HepG2 (cell line): Measurements from ENCODE around the gene FBXO41. TPM values are rescaled to one million over a fixed set of nuclear protein-coding genes. Genes with fewer than 3 reads are reported as not detected.

Source experiments
- ATAC-seq: fragments of 200-7000 bp; cut with Tn5 transposase; 3 replicates; pipeline ENCODE4 v1.9.1; 2020; ENCODE audit warnings: mild to moderate bottlenecking, moderate library complexity
- BruUV-seq: library from RNA; stranded (reverse); fragments of 400-500 nt; replicated peaks from 2 replicates; lab custom pipeline; 2021; lab: Mats Ljungman, UMichigan
- CTCF ChIA-PET: fragments of 300-600 bp; formaldehyde crosslinking; extraction: SDS; loops from one replicate; lab custom pipeline; 2021; ENCODE audit warnings: low total read pairs, inconsistent platforms, low intra/inter-chr PET ratio; lab: Yijun Ruan, JAX
- POLR2A ChIA-PET: fragments of 350-600 bp; sonication (Branson Sonifier 250); formaldehyde crosslinking; loops from one replicate; lab custom pipeline; 2020; ENCODE audit warnings: antibody characterized with exemption, inconsistent platforms; lab: Yijun Ruan, JAX
- DNase-seq: peaks from one replicate; pipeline ENCODE4 v3.0.0-alpha.2; 2015; ENCODE audit warnings: low spot score
- FAIRE-seq: peaks from 3 replicates; lab custom pipeline; 2011; peaks lifted over from hg19 to GRCh38; lab: Jason Lieb, UNC
- H2AFZ ChIP-seq: one replicate; pipeline ENCODE4 v1.6.1; 2011; ENCODE audit warnings: low read length, inconsistent platforms
- H3K27ac ChIP-seq: fragments of 300-600 bp; 3 replicates; pipeline ENCODE4 v1.8.0; 2011; ENCODE audit warnings: mixed run types, mild to moderate bottlenecking, mixed read lengths, low read length, inconsistent platforms; ENCODE audit not compliant: insufficient read depth; ENCODE audit errors: extremely low read length
- H3K27me3 ChIP-seq, 2 experiments: fragments of 200-600 bp in 1 of 2; 2 replicates in 1 of 2; 3 replicates in 1 of 2; pipeline versions ENCODE4 v1.6.0 to v1.8.0; 2011; ENCODE audit warnings: low read length in 2 of 2, mild to moderate bottlenecking in 2 of 2, moderate library complexity in 2 of 2, inconsistent platforms in 1 of 2; ENCODE audit not compliant: insufficient read depth in 2 of 2, control insufficient read depth in 1 of 2
- H3K36me3 ChIP-seq, 2 experiments: fragments of 200-600 bp in 1 of 2; replicated peaks in 1 of 2; 2 replicates in 1 of 2; 3 replicates in 1 of 2; pipeline versions ENCODE4 v1.5.1 to v1.8.0; 2011; ENCODE audit warnings: low read length in 2 of 2, inconsistent platforms in 1 of 2; ENCODE audit not compliant: insufficient read depth in 2 of 2, control insufficient read depth in 1 of 2
- H3K4me1 ChIP-seq: 2 replicates; pipeline ENCODE4 v1.5.1; 2012; ENCODE audit warnings: low read length, inconsistent platforms; ENCODE audit not compliant: insufficient read depth
- H3K4me2 ChIP-seq: 2 replicates; pipeline ENCODE4 v1.6.0; 2011; ENCODE audit warnings: low read depth, low read length, inconsistent platforms
- H3K4me3 ChIP-seq, 3 experiments: fragments of 200-600 bp in 1 of 3; sonication (generic), shearing (Covaris generic) in 1 of 3; replicated peaks in 1 of 3; 2 replicates each; pipeline ENCODE4 v1.5.1; 2011 to 2016; ENCODE audit warnings: low read length in 3 of 3, inconsistent platforms in 2 of 3, low read depth in 2 of 3, mild to moderate bottlenecking in 2 of 3, control low read depth in 1 of 3, mixed read lengths in 1 of 3; ENCODE audit not compliant: insufficient read depth in 1 of 3
- H3K79me2 ChIP-seq: one replicate; pipeline ENCODE4 v1.6.1; 2011; ENCODE audit warnings: low read length, inconsistent platforms; ENCODE audit not compliant: insufficient read depth
- H3K9ac ChIP-seq: 2 replicates; pipeline ENCODE4 v1.6.0; 2011; ENCODE audit warnings: mild to moderate bottlenecking, low read depth, low read length, inconsistent platforms; ENCODE audit not compliant: insufficient read depth
- H3K9me3 ChIP-seq: 2 replicates; pipeline ENCODE4 v1.5.1; 2012; ENCODE audit warnings: mild to moderate bottlenecking, low read length
- H4K20me1 ChIP-seq: 2 replicates; pipeline ENCODE4 v1.6.0; 2011; ENCODE audit warnings: inconsistent platforms, mild to moderate bottlenecking, low read length, moderate library complexity; ENCODE audit not compliant: insufficient read depth
- CCAR2 ChIP-seq: fragments of 200-400 bp; formaldehyde crosslinking; optimal IDR thresholded peaks from 2 replicates; pipeline ENCODE3; 2018; ENCODE audit warnings: low read depth, mild to moderate bottlenecking, low read length, moderate library complexity
- MIXL1 ChIP-seq: IDR thresholded peaks from 2 replicates; pipeline ENCODE4 v1.6.1; 2016
- SALL2 ChIP-seq: sonication (generic); formaldehyde crosslinking; IDR thresholded peaks from 2 replicates; pipeline ENCODE4 v1.8.1; 2023; ENCODE audit warnings: mild to moderate bottlenecking, missing genetic modification reagents, inconsistent platforms
- SP1 ChIP-seq, 2 experiments: fragments of 450-650 bp in 1 of 2; sonication (generic) in 1 of 2; formaldehyde crosslinking in 1 of 2; IDR thresholded peaks; 2 replicates each; pipeline versions ENCODE4 v1.4.0 to v1.6.1; 2016 to 2020; ENCODE audit warnings: missing genetic modification reagents in 1 of 2
- SRY ChIP-seq: sonication (generic); formaldehyde crosslinking; IDR thresholded peaks from 2 replicates; pipeline ENCODE4 v1.8.0; 2022; ENCODE audit warnings: mild to moderate bottlenecking, missing genetic modification reagents
- TRIM24 ChIP-seq: sonication (generic); formaldehyde crosslinking; IDR thresholded peaks from 2 replicates; pipeline ENCODE4 v1.8.0; 2022; ENCODE audit warnings: mild to moderate bottlenecking, missing genetic modification reagents
- ZNF552 ChIP-seq: sonication (generic); formaldehyde crosslinking; IDR thresholded peaks from 2 replicates; pipeline ENCODE4 v1.9.0; 2022; ENCODE audit warnings: missing genetic modification reagents, mild to moderate bottlenecking, borderline replicate concordance
- ZNF577 ChIP-seq: sonication (generic); formaldehyde crosslinking; IDR thresholded peaks from 2 replicates; pipeline ENCODE4 v1.4.0; 2020; ENCODE audit warnings: mild to moderate bottlenecking, low read depth, missing genetic modification reagents, borderline replicate concordance
- ZNF660 ChIP-seq: sonication (generic); formaldehyde crosslinking; IDR thresholded peaks from 2 replicates; pipeline ENCODE4 v1.5.1; 2020; ENCODE audit warnings: mild to moderate bottlenecking, low read depth, missing genetic modification reagents, borderline replicate concordance
- WGBS: methylation state at CpG from one replicate; pipeline ENCODE4 v1.1.6; 2017; ENCODE audit warnings: low lambda C conversion rate; 5-methylcytosine and 5-hydroxymethylcytosine counted together
- in situ Hi-C: cut with HindIII; loops from 2 replicates; pipeline ENCODE4 v1.10.0; 2017; ENCODE audit warnings: low pct_unique_long_range_greater_than_20kb; ENCODE audit not compliant: extremely low pct_ligation_motif_present
- intact Hi-C: fragments of 100-400 bp; cut with micrococcal nuclease; formaldehyde crosslinking; loops from one replicate; pipeline ENCODE4 v1.10.0; 2022; ENCODE audit not compliant: unreplicated experiment
- polyA plus RNA-seq, 8 experiments: library from polyadenylated mRNA; depleted of rRNA in 3 of 8; stranded (reverse) in 7 of 8; unstranded in 1 of 8; fragments of >200 nt; fragmentation: Illumina TruSeq in 4 of 8; extraction: Trizol in 4 of 8; gene quantifications; 2 replicates each; pipeline versions ENCODE4 v1.2.1 to v1.2.3, GENCODE V29; 2011 to 2016; ENCODE audit warnings: low read depth in 4 of 8, missing spikeins in 1 of 8, mixed read lengths in 1 of 8; ENCODE audit not compliant: insufficient read depth in 1 of 8
- small RNA-seq, 3 experiments: library from RNA; depleted of rRNA; stranded (forward); fragments of <200 nt; gene quantifications; one replicate each; pipeline ENCODE3, GENCODE V24; 2012; ENCODE audit warnings: low read depth in 2 of 3, low replicate concordance in 1 of 3; ENCODE audit not compliant: insufficient read length in 3 of 3, insufficient read depth in 2 of 3
- total RNA-seq, 5 experiments: library from RNA; depleted of rRNA; stranded (reverse); fragments of >200 nt; fragmentation: Illumina TruSeq; extraction: Trizol; gene quantifications; 2 replicates each; pipeline ENCODE4 v1.2.3, GENCODE V29; 2016; ENCODE audit warnings: low read depth in 1 of 5
- TF ChIP-seq, protein P1 (sequence below): sonication (generic); formaldehyde crosslinking; IDR thresholded peaks from 2 replicates; pipeline ENCODE4 v1.4.0; 2020; ENCODE audit warnings: missing genetic modification reagents, borderline replicate concordance

Gene FBXO41
- total and polyA plus RNA-seq, 2 of the 13 experiments (the other 11 are each of a cell fraction or from before 2014, with no cell fraction given): 4.2 to 10.3 TPM

GRCh38 chr2:73205611-73206010 lies 78.7 kb downstream of the FBXO41 start:
- Histone ChIP-seq H3K9ac (no peak overlapping the region), H3K27ac (no peak overlapping the region), H3K36me3 (no peaks in the 10 kb centered on the region), H3K79me2 (no peaks in the 10 kb centered on the region), H2AFZ (no peak overlapping the region), H3K4me1 (peaks cover 45% of the 10 kb centered on the region), H4K20me1 (no peaks in the 10 kb centered on the region), H3K4me3 (no peak overlapping the region), H3K4me2 (no peak overlapping the region), H3K9me3 (no peaks in the 10 kb centered on the region), H3K27me3 (peaks cover 0 to 8% of the 10 kb centered on the region in 2 experiments; a peak in 1 of 5 replicates)
- POLR2A ChIA-PET: interaction anchor here (1.3 to 2.0 kb wide), 2 partner anchors 13 to 28 kb away, joined by 6 to 7 read pairs; partner anchors contain the start of gene CCT7
- DNase-seq (no peak), FAIRE-seq (no peak), ATAC-seq (no peak)
- intact Hi-C loops (no loop called here), in situ Hi-C loops (no loop called here)
- WGBS: 81% methylated on average over 6 of the region's 6 CpGs
- CTCF ChIA-PET: no interaction called here
- no TSS peak for BruUV-seq
- TF ChIP-seq TRIM24 (CRISPR knock-in tag) (no peak), MIXL1 (CRISPR knock-in tag) (no peak), SP1 (IDR thresholded peaks at IDR 0.05) (no peak), SP1 (CRISPR knock-in tag; IDR thresholded peaks at IDR 0.05) (no peak), CCAR2 (no peak), ZNF577 (CRISPR knock-in tag) (no peak), ZNF552 (CRISPR knock-in tag) (no peak), ZNF660 (CRISPR knock-in tag) (no peak), SRY (CRISPR knock-in tag) (no peak), SALL2 (no peak)
- TF ChIP-seq, protein P1, sequence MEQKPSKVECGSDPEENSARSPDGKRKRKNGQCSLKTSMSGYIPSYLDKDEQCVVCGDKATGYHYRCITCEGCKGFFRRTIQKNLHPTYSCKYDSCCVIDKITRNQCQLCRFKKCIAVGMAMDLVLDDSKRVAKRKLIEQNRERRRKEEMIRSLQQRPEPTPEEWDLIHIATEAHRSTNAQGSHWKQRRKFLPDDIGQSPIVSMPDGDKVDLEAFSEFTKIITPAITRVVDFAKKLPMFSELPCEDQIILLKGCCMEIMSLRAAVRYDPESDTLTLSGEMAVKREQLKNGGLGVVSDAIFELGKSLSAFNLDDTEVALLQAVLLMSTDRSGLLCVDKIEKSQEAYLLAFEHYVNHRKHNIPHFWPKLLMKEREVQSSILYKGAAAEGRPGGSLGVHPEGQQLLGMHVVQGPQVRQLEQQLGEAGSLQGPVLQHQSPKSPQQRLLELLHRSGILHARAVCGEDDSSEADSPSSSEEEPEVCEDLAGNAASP (CRISPR knock-in tag): no peak

Small RNAs within 50 kb of the gene (small RNA-seq; reads per million reads assigned to genes)
- gene RNU6-111P: 0 reads per million in 3 experiments

Other genes starting within 250 kb of the FBXO41 start
- 22.2 and 34.9 TPM in 2 replicates for gene SFXN5, start 212.8 kb downstream of the FBXO41 start, total RNA-seq (2016; rRNA removed; fragmentation: Illumina TruSeq; extraction: Trizol)
- gene SFXN5, start 212.8 kb downstream of the FBXO41 start, polyA plus RNA-seq (2011; rRNA removed): 37.4 and 42.8 TPM in 2 replicates
- 8.7 and 9.4 TPM in 2 replicates for gene RAB11FIP5, start 171.5 kb downstream of the FBXO41 start, total RNA-seq (2016; rRNA removed; fragmentation: Illumina TruSeq; extraction: Trizol)
- 21.9 and 22.9 TPM in 2 replicates for gene RAB11FIP5, start 171.5 kb downstream of the FBXO41 start, polyA plus RNA-seq (2011; rRNA removed)
- gene NOTO, start 81.9 kb downstream of the FBXO41 start, total RNA-seq (2016; rRNA removed; fragmentation: Illumina TruSeq; extraction: Trizol): not detected in 2 replicates
- gene NOTO, start 81.9 kb downstream of the FBXO41 start, polyA plus RNA-seq (2011; rRNA removed): not detected in 2 replicates
- 70.4 and 70.6 TPM in 2 replicates for gene SMYD5, start 70.2 kb downstream of the FBXO41 start, total RNA-seq (2016; rRNA removed; fragmentation: Illumina TruSeq; extraction: Trizol)
- 55.8 and 62.2 TPM in 2 replicates for gene SMYD5, start 70.2 kb downstream of the FBXO41 start, polyA plus RNA-seq (2011; rRNA removed)
- 30.0 and 37.2 TPM in 2 replicates for gene PRADC1, start 51.2 kb downstream of the FBXO41 start, total RNA-seq (2016; rRNA removed; fragmentation: Illumina TruSeq; extraction: Trizol)
- gene PRADC1, start 51.2 kb downstream of the FBXO41 start, polyA plus RNA-seq (2011; rRNA removed): 11.6 and 12.1 TPM in 2 replicates
- gene CCT7, start 50.2 kb downstream of the FBXO41 start, total RNA-seq (2016; rRNA removed; fragmentation: Illumina TruSeq; extraction: Trizol): 517 and 689 TPM in 2 replicates
- 326 and 347 TPM in 2 replicates for gene CCT7, start 50.2 kb downstream of the FBXO41 start, polyA plus RNA-seq (2011; rRNA removed)
- gene EGR4, start 9.1 kb upstream of the FBXO41 start, total RNA-seq (2016; rRNA removed; fragmentation: Illumina TruSeq; extraction: Trizol): not detected in 2 replicates
- gene EGR4, start 9.1 kb upstream of the FBXO41 start, polyA plus RNA-seq (2011; rRNA removed): not detected in 2 replicates
- 21.2 and 28.8 TPM in 2 replicates for gene ALMS1, start 101.4 kb upstream of the FBXO41 start, total RNA-seq (2016; rRNA removed; fragmentation: Illumina TruSeq; extraction: Trizol)
- gene ALMS1, start 101.4 kb upstream of the FBXO41 start, polyA plus RNA-seq (2011; rRNA removed): 12.9 and 13.2 TPM in 2 replicates